HepG2 (cell line): Measurements from ENCODE around the gene KIAA0930. TPM values are rescaled to one million over a fixed set of nuclear protein-coding genes. Genes with fewer than 3 reads are reported as not detected.

Experiments
- ATAC-seq: fragments of 200-7000 bp; cut with Tn5 transposase; 3 replicates; pipeline ENCODE4 v1.9.1; 2020; ENCODE audit warnings: mild to moderate bottlenecking, moderate library complexity
- BruUV-seq: library from RNA; stranded (reverse); fragments of 400-500 nt; replicated peaks from 2 replicates; lab custom pipeline; 2021; lab: Mats Ljungman, UMichigan
- CTCF ChIA-PET: fragments of 300-600 bp; formaldehyde crosslinking; extraction: SDS; loops from one replicate; lab custom pipeline; 2021; ENCODE audit warnings: low total read pairs, inconsistent platforms, low intra/inter-chr PET ratio; lab: Yijun Ruan, JAX
- POLR2A ChIA-PET: fragments of 350-600 bp; sonication (Branson Sonifier 250); formaldehyde crosslinking; loops from one replicate; lab custom pipeline; 2020; ENCODE audit warnings: antibody characterized with exemption, inconsistent platforms; lab: Yijun Ruan, JAX
- DNase-seq: peaks from one replicate; pipeline ENCODE4 v3.0.0-alpha.2; 2015; ENCODE audit warnings: low spot score
- FAIRE-seq: peaks from 3 replicates; lab custom pipeline; 2011; peaks lifted over from hg19 to GRCh38; lab: Jason Lieb, UNC
- H2AFZ ChIP-seq: one replicate; pipeline ENCODE4 v1.6.1; 2011; ENCODE audit warnings: low read length, inconsistent platforms
- H3K27ac ChIP-seq: fragments of 300-600 bp; 3 replicates; pipeline ENCODE4 v1.8.0; 2011; ENCODE audit warnings: mixed run types, mild to moderate bottlenecking, mixed read lengths, low read length, inconsistent platforms; ENCODE audit not compliant: insufficient read depth; ENCODE audit errors: extremely low read length
- H3K27me3 ChIP-seq, 2 experiments: fragments of 200-600 bp in 1 of 2; 2 replicates in 1 of 2; 3 replicates in 1 of 2; pipeline versions ENCODE4 v1.6.0 to v1.8.0; 2011; ENCODE audit warnings: low read length in 2 of 2, mild to moderate bottlenecking in 2 of 2, moderate library complexity in 2 of 2, inconsistent platforms in 1 of 2; ENCODE audit not compliant: insufficient read depth in 2 of 2, control insufficient read depth in 1 of 2
- H3K36me3 ChIP-seq, 2 experiments: fragments of 200-600 bp in 1 of 2; replicated peaks in 1 of 2; 2 replicates in 1 of 2; 3 replicates in 1 of 2; pipeline versions ENCODE4 v1.5.1 to v1.8.0; 2011; ENCODE audit warnings: low read length in 2 of 2, inconsistent platforms in 1 of 2; ENCODE audit not compliant: insufficient read depth in 2 of 2, control insufficient read depth in 1 of 2
- H3K4me1 ChIP-seq: 2 replicates; pipeline ENCODE4 v1.5.1; 2012; ENCODE audit warnings: low read length, inconsistent platforms; ENCODE audit not compliant: insufficient read depth
- H3K4me2 ChIP-seq: 2 replicates; pipeline ENCODE4 v1.6.0; 2011; ENCODE audit warnings: low read depth, low read length, inconsistent platforms
- H3K4me3 ChIP-seq, 3 experiments: fragments of 200-600 bp in 1 of 3; sonication (generic), shearing (Covaris generic) in 1 of 3; replicated peaks in 1 of 3; 2 replicates each; pipeline ENCODE4 v1.5.1; 2011 to 2016; ENCODE audit warnings: low read length in 3 of 3, inconsistent platforms in 2 of 3, low read depth in 2 of 3, mild to moderate bottlenecking in 2 of 3, control low read depth in 1 of 3, mixed read lengths in 1 of 3; ENCODE audit not compliant: insufficient read depth in 1 of 3
- H3K79me2 ChIP-seq: one replicate; pipeline ENCODE4 v1.6.1; 2011; ENCODE audit warnings: low read length, inconsistent platforms; ENCODE audit not compliant: insufficient read depth
- H3K9ac ChIP-seq: 2 replicates; pipeline ENCODE4 v1.6.0; 2011; ENCODE audit warnings: mild to moderate bottlenecking, low read depth, low read length, inconsistent platforms; ENCODE audit not compliant: insufficient read depth
- H3K9me3 ChIP-seq: 2 replicates; pipeline ENCODE4 v1.5.1; 2012; ENCODE audit warnings: mild to moderate bottlenecking, low read length
- H4K20me1 ChIP-seq: 2 replicates; pipeline ENCODE4 v1.6.0; 2011; ENCODE audit warnings: inconsistent platforms, mild to moderate bottlenecking, low read length, moderate library complexity; ENCODE audit not compliant: insufficient read depth
- CBFB ChIP-seq: sonication (generic); formaldehyde crosslinking; IDR thresholded peaks from 2 replicates; pipeline ENCODE4 v1.4.0; 2020; ENCODE audit warnings: missing genetic modification reagents
- E2F5 ChIP-seq: sonication (generic); formaldehyde crosslinking; conservative IDR thresholded peaks from 2 replicates; pipeline ENCODE4 v1.4.0; 2020; ENCODE audit warnings: missing genetic modification reagents
- FOXA1 ChIP-seq, 2 experiments: fragments of 450-650 bp in 1 of 2; sonication (generic) in 1 of 2; formaldehyde crosslinking in 1 of 2; IDR thresholded peaks; 2 replicates each; pipeline versions ENCODE4 v1.4.0 to v1.6.1; 2016 to 2020; ENCODE audit warnings: missing genetic modification reagents in 1 of 2
- GATAD1 ChIP-seq: IDR thresholded peaks from 2 replicates; pipeline ENCODE4 v1.6.1; 2016; ENCODE audit warnings: missing genetic modification reagents, missing compliant biosample characterization
- KLF9 ChIP-seq: IDR thresholded peaks from 2 replicates; pipeline ENCODE4 v1.6.1; 2016; ENCODE audit warnings: low read depth
- RFX5 ChIP-seq: IDR thresholded peaks from 2 replicates; pipeline ENCODE4 v1.6.1; 2011; ENCODE audit warnings: low read depth, low read length, improper control_type of control experiment
- SOX5 ChIP-seq: IDR thresholded peaks from 2 replicates; pipeline ENCODE4 v1.6.1; 2016; ENCODE audit warnings: borderline replicate concordance
- ZNF180 ChIP-seq: sonication (generic); formaldehyde crosslinking; IDR thresholded peaks from 2 replicates; pipeline ENCODE4 v1.4.0; 2020; ENCODE audit warnings: low read depth, missing genetic modification reagents, borderline replicate concordance
- ZNF350 ChIP-seq: sonication (generic); formaldehyde crosslinking; IDR thresholded peaks from 2 replicates; pipeline ENCODE4 v1.4.0; 2020; ENCODE audit warnings: mild to moderate bottlenecking, low read depth, missing genetic modification reagents, borderline replicate concordance
- ZNF546 ChIP-seq: sonication (generic); formaldehyde crosslinking; conservative IDR thresholded peaks from 2 replicates; pipeline ENCODE4 v1.8.1; 2023; ENCODE audit warnings: mild to moderate bottlenecking, missing genetic modification reagents
- ZNF672 ChIP-seq: sonication (generic); formaldehyde crosslinking; IDR thresholded peaks from 2 replicates; pipeline ENCODE4 v1.8.1; 2022; ENCODE audit warnings: missing genetic modification reagents
- ZNF768 ChIP-seq: sonication (generic); formaldehyde crosslinking; IDR thresholded peaks from 2 replicates; pipeline ENCODE4 v1.4.0; 2020; ENCODE audit warnings: missing genetic modification reagents
- WGBS: methylation state at CpG from one replicate; pipeline ENCODE4 v1.1.6; 2017; ENCODE audit warnings: low lambda C conversion rate; 5-methylcytosine and 5-hydroxymethylcytosine counted together
- in situ Hi-C: cut with HindIII; loops from 2 replicates; pipeline ENCODE4 v1.10.0; 2017; ENCODE audit warnings: low pct_unique_long_range_greater_than_20kb; ENCODE audit not compliant: extremely low pct_ligation_motif_present
- intact Hi-C: fragments of 100-400 bp; cut with micrococcal nuclease; formaldehyde crosslinking; loops from one replicate; pipeline ENCODE4 v1.10.0; 2022; ENCODE audit not compliant: unreplicated experiment
- polyA plus RNA-seq, 8 experiments: library from polyadenylated mRNA; depleted of rRNA in 3 of 8; stranded (reverse) in 7 of 8; unstranded in 1 of 8; fragments of >200 nt; fragmentation: Illumina TruSeq in 4 of 8; extraction: Trizol in 4 of 8; gene quantifications; 2 replicates each; pipeline versions ENCODE4 v1.2.1 to v1.2.3, GENCODE V29; 2011 to 2016; ENCODE audit warnings: low read depth in 4 of 8, missing spikeins in 1 of 8, mixed read lengths in 1 of 8; ENCODE audit not compliant: insufficient read depth in 1 of 8
- total RNA-seq, 5 experiments: library from RNA; depleted of rRNA; stranded (reverse); fragments of >200 nt; fragmentation: Illumina TruSeq; extraction: Trizol; gene quantifications; 2 replicates each; pipeline ENCODE4 v1.2.3, GENCODE V29; 2016; ENCODE audit warnings: low read depth in 1 of 5
- TF ChIP-seq, protein P1 (sequence below): sonication (generic); formaldehyde crosslinking; IDR thresholded peaks from 2 replicates; pipeline ENCODE4 v1.4.0; 2020; ENCODE audit warnings: mild to moderate bottlenecking, missing genetic modification reagents

The KIAA0930 gene
- total and polyA plus RNA-seq, 2 of the 13 experiments (the other 11 are each of a cell fraction or from before 2014, with no cell fraction given): 27.0 to 38.2 TPM

DNA sequence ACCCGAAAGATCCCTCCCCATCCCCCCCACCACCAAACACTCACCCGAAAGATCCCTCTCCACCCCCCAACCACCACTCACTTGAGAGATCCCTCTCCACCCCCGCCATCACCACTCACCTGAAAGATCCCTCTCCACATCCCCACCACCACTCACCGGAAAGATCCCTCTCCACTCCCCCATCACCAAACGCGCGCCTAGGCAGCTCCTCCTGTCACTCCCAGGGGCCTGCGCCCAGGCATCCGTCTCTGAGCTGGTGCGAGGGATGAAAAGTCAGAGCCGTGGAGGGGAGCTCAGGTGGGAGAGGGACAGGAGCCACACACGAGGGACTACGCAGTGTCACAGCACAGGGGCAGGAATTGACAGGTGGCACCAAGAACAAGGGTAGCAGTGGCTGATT, 11.5 kb downstream of the KIAA0930 start:
- H3K27ac ChIP-seq: no peak overlapping the region
- no peak overlapping the region for H2AFZ ChIP-seq
- intact Hi-C loops: no loop called here
- POLR2A ChIA-PET: no interaction called here
- H3K4me1 ChIP-seq: peaks cover 49% of the 10 kb centered on the region
- CTCF ChIA-PET: no interaction called here
- peaks cover 2% of the 10 kb centered on the region for H3K79me2 ChIP-seq
- H3K36me3 ChIP-seq: no peaks in the 10 kb centered on the region
- H4K20me1 ChIP-seq: no peaks in the 10 kb centered on the region; the same call in 1 of the 2 replicates
- no peaks in the 10 kb centered on the region for H3K27me3 ChIP-seq
- BruUV-seq: no TSS peak
- H3K9ac ChIP-seq: no peak overlapping the region
- H3K9me3 ChIP-seq: no peaks in the 10 kb centered on the region
- in situ Hi-C loops: no loop called here
- ATAC-seq: no peak
- no peak overlapping the region for H3K4me3 ChIP-seq
- no peak for DNase-seq
- WGBS: 93% methylated on average over 12 of the region's 13 CpGs
- TF ChIP-seq ZNF546 (CRISPR knock-in tag): no peak
- no peak for TF ChIP-seq KLF9 (CRISPR knock-in tag)
- TF ChIP-seq ZNF180: no peak
- TF ChIP-seq GATAD1 (CRISPR knock-in tag): no peak
- TF ChIP-seq CBFB (CRISPR knock-in tag): no peak
- TF ChIP-seq SOX5 (CRISPR knock-in tag): no peak
- TF ChIP-seq RFX5: no peak
- no peak for TF ChIP-seq E2F5 (CRISPR knock-in tag)
- no peak for TF ChIP-seq ZNF672 (CRISPR knock-in tag)
- TF ChIP-seq FOXA1 (IDR thresholded peaks at IDR 0.05): no peak
- TF ChIP-seq FOXA1 (CRISPR knock-in tag; IDR thresholded peaks at IDR 0.05): no peak
- TF ChIP-seq, all 625 proteins: peak for 0
- no peak for FAIRE-seq
- no peak overlapping the region for H3K4me2 ChIP-seq

DNA sequence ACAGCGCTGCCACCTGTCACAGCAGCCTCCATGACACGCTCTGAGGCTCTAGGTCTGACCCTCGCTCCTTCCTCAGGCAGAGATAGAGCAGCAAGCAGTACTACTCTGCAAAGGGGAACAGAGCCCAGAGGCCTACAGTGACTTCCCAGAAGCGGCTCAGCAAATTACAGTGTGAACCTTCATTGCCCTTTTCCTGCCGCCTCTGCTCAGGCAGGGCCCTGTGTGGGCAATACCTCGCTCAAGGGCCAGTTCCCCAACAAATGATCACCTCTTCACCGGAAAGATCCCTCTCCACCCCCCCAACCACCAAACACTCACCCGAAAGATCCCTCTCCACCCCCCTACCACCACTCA, 12.3 kb downstream of the KIAA0930 start:
- ATAC-seq: no peak
- Histone ChIP-seq H3K9ac (no peak overlapping the region), H3K79me2 (peaks cover 5% of the 10 kb centered on the region), H3K9me3 (no peaks in the 10 kb centered on the region), H3K27me3 (no peaks in the 10 kb centered on the region), H3K36me3 (no peaks in the 10 kb centered on the region), H4K20me1 (no peaks in the 10 kb centered on the region; the same call in 1 of the 2 replicates), H2AFZ (no peak overlapping the region), H3K4me2 (no peak overlapping the region), H3K27ac (no peak overlapping the region), H3K4me3 (no peak overlapping the region), H3K4me1 (peaks cover 49% of the 10 kb centered on the region)
- intact Hi-C loops (no loop called here), in situ Hi-C loops (no loop called here)
- no peak for FAIRE-seq
- no TSS peak for BruUV-seq
- WGBS: 100% methylated on average over 7 of the region's 8 CpGs
- no peak for DNase-seq
- POLR2A ChIA-PET: no interaction called here
- CTCF ChIA-PET: no interaction called here
- TF ChIP-seq ZNF768 (peak; percentile 73; the same call in 1 of the 2 replicates), ZNF350 (no peak)
- TF ChIP-seq, protein P1, sequence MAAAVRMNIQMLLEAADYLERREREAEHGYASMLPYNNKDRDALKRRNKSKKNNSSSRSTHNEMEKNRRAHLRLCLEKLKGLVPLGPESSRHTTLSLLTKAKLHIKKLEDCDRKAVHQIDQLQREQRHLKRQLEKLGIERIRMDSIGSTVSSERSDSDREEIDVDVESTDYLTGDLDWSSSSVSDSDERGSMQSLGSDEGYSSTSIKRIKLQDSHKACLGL (CRISPR knock-in tag): no peak
